OCI-LY3 (cell line): ENCODE measurements around the gene ZNF121.
A peak's percentile ranks its signal among the peaks of the same experiment; 100 is the strongest.

ENCODE experiments used
- H2AFZ ChIP-seq: fragments of 200-600, 300-600 bp; shearing (Covaris generic); 2 replicates; pipeline ENCODE4 v1.6.0; 2014; ENCODE audit warnings: antibody characterized with exemption, low read depth, low read length
- H3K27ac ChIP-seq: fragments of 200-600, 300-600 bp; sonication (generic); 2 replicates; pipeline ENCODE4 v1.5.1; 2014; ENCODE audit warnings: mild to moderate bottlenecking, low read length, moderate library complexity, mixed read lengths
- H3K27me3 ChIP-seq: fragments of 200-600, 300-600 bp; sonication (generic); 2 replicates; pipeline ENCODE4 v1.6.1; 2014; ENCODE audit warnings: low read depth, low read length, mixed read lengths
- H3K36me3 ChIP-seq: fragments of 200-600, 300-600 bp; sonication (generic); replicated peaks from 2 replicates; pipeline ENCODE3; 2014; ENCODE audit warnings: low read depth, low read length, mixed read lengths
- H3K4me1 ChIP-seq: fragments of 300-600, 200-600 bp; sonication (generic); 2 replicates; pipeline ENCODE4 v1.6.1; 2014; ENCODE audit warnings: low read length, mixed read lengths
- H3K4me2 ChIP-seq: fragments of 200-600, 300-600 bp; sonication (generic); 2 replicates; pipeline ENCODE4 v1.6.1; 2014; ENCODE audit warnings: low read length, mixed read lengths
- H3K4me3 ChIP-seq: fragments of 300-600, 200-600 bp; sonication (generic); 2 replicates; pipeline ENCODE4 v1.5.1; 2014; ENCODE audit warnings: antibody characterized with exemption, mild to moderate bottlenecking, low read length, moderate library complexity
- H3K79me2 ChIP-seq: fragments of 300-600, 200-600 bp; shearing (Covaris generic); 2 replicates; pipeline ENCODE4 v1.6.1; 2014; ENCODE audit warnings: mild to moderate bottlenecking, low read length, mixed read lengths
- H3K9ac ChIP-seq: fragments of 300-600, 200-600 bp; shearing (Covaris generic); 2 replicates; pipeline ENCODE4 v1.6.0; 2014; ENCODE audit warnings: mild to moderate bottlenecking, low read length, moderate library complexity
- H3K9me3 ChIP-seq: fragments of 200-600, 300-600 bp; shearing (Covaris generic); 2 replicates; pipeline ENCODE4 v1.6.1; 2014; ENCODE audit warnings: low read length, mixed read lengths; ENCODE audit not compliant: insufficient read depth
- H4K20me1 ChIP-seq: fragments of 200-600, 300-600 bp; sonication (generic); 2 replicates; pipeline ENCODE4 v1.6.1; 2016; ENCODE audit warnings: low read length, mixed read lengths; ENCODE audit not compliant: insufficient read depth
- CTCF ChIP-seq: fragments of 200-600, 300-600 bp; sonication (generic); IDR thresholded peaks from 2 replicates; pipeline ENCODE4 v1.5.1; 2014; ENCODE audit warnings: antibody characterized with exemption, low read length, low read depth
- EZH2phosphoT487 ChIP-seq: fragments of 200-600 bp; shearing (Covaris generic); IDR thresholded peaks from 2 replicates; pipeline ENCODE4 v1.6.1; 2018; ENCODE audit warnings: antibody characterized with exemption, mixed run types, low read depth

ZNF121 gene

DNA sequence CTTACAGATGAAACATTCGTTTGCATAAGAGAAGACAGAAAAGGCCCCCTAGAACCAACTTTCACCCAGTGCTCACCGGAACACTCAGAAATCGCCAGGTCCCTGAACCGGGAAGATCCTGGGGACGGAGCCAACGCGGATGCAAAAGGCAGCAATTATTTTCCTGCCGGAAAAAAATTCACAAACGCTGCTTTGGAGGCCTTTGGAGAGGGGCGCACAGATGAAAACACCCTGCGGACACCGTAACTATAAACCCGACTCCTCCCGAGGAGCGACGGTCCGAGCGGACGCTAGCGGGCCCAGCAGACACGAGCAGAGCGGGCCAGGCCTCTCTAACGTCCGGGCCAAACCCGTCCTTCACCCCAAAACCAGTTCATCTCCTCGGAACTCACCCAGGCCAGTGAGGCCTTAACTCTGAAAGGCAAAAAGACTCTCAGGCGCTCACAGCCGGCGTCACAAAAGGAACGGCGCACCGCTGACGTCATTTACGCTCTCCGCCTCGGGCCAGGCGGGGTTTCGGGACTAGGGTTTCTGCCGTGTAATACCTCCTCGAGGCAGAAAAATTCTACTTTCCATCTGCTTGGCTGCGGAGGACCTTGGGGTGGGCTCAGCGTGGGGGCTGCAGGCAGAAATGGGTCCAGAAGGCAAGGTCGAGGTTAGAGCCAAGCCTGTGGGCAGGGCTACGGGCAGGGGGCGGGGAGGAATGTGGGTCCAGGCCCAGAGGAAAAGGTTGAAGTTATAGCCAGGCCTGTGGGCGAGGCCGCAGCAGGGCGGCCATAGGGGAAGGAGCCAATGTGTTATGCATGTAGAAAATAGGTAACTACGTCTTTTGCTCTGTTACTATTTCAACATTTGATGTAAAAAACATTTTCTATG, 45.9 kb downstream of the ZNF121 start, which contains the start of gene ZNF426:
Gene ZNF426, minus strand, starts transcription at position 463 of the 876 bp plus-strand sequence. CDS start 2,413 bp downstream, outside the sequence.
- TF ChIP-seq EZH2phosphoT487 (no peak), CTCF (no peak)
- Histone ChIP-seq H2AFZ (peak within 1 kb of the TSS; percentile 86), H3K4me1 (no peaks in the 10 kb centered on the region; the same call in 1 of the 2 replicates), H3K4me2 (peak within 1 kb of the TSS; percentile 68), H3K27ac (peak within 1 kb of the TSS; percentile 73), H3K36me3 (peaks cover 31% of the 10 kb centered on the region), H3K27me3 (no peaks in the 10 kb centered on the region), H3K9me3 (no peaks in the 10 kb centered on the region; the same call in 1 of the 2 replicates), H3K4me3 (peak within 1 kb of the TSS; percentile 92), H3K79me2 (peaks cover 27% of the 10 kb centered on the region), H3K9ac (peak within 1 kb of the TSS; percentile 75), H4K20me1 (no peaks in the 10 kb centered on the region)

DNA sequence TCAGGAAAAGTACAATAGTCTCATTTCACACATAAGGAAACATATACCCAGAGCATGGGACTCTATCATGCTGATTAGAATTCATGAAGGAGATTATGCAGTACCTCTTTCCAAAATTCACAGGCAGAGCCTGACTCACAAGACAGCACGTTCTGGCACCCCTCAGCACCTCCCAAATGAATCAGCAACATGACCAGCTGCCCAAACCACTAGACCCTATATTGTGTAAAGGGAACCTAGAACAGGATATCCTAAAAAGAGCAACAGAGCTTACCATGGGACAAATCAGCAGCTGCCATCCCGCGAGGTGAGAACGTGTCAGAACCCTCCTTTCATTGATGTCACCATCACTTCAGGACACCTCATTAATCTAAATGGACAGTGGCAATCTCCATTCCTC, 48.4 kb downstream of the ZNF121 start:
- H3K4me3 ChIP-seq, result no peak overlapping the region
- TF ChIP-seq EZH2phosphoT487 (no peak), CTCF (no peak)
- H4K20me1 ChIP-seq, result no peaks in the 10 kb centered on the region
- H3K79me2 ChIP-seq, result peaks cover 27% of the 10 kb centered on the region
- H2AFZ ChIP-seq, result no peak overlapping the region
- no peak overlapping the region for H3K27ac ChIP-seq
- H3K27me3 ChIP-seq, result no peaks in the 10 kb centered on the region
- no peaks in the 10 kb centered on the region; the same call in 1 of the 2 replicates for H3K4me1 ChIP-seq
- peaks cover 3% of the 10 kb centered on the region for H3K9me3 ChIP-seq
- no peak overlapping the region for H3K4me2 ChIP-seq
- H3K9ac ChIP-seq, result no peak overlapping the region
- peaks cover 54% of the 10 kb centered on the region for H3K36me3 ChIP-seq

- TF ChIP-seq EZH2phosphoT487 (no peak), CTCF (no peak)
- Histone ChIP-seq H3K79me2 (peaks cover 12% of the 10 kb centered on the region), H3K27me3 (no peaks in the 10 kb centered on the region), H4K20me1 (no peaks in the 10 kb centered on the region), H2AFZ (no peak overlapping the region), H3K36me3 (peaks cover 91% of the 10 kb centered on the region), H3K9ac (no peak overlapping the region), H3K27ac (no peak overlapping the region), H3K4me2 (no peak overlapping the region), H3K4me1 (no peaks in the 10 kb centered on the region), H3K4me3 (no peak overlapping the region), H3K9me3 (peaks cover 38% of the 10 kb centered on the region)
These were observed 52.4 kb downstream of the ZNF121 start for GRCh38 chr19:9531933-9532332.

- H3K9ac ChIP-seq, result no peak overlapping the region
- no peaks in the 10 kb centered on the region for H3K27me3 ChIP-seq
- no peak overlapping the region for H3K4me3 ChIP-seq
- H3K4me1 ChIP-seq, result no peaks in the 10 kb centered on the region
- H3K4me2 ChIP-seq, result no peak overlapping the region
- no peaks in the 10 kb centered on the region for H3K79me2 ChIP-seq
- no peak overlapping the region for H3K27ac ChIP-seq
- H4K20me1 ChIP-seq, result no peaks in the 10 kb centered on the region
- no peak overlapping the region for H2AFZ ChIP-seq
- TF ChIP-seq EZH2phosphoT487 (no peak), CTCF (no peak)
- H3K9me3 ChIP-seq, result peaks cover 55% of the 10 kb centered on the region
- peaks cover 83% of the 10 kb centered on the region for H3K36me3 ChIP-seq
These were observed 55.5 kb downstream of the ZNF121 start for GRCh38 chr19:9528757-9529336.
